Measurements from ENCODE around the gene HK2. TPM values are rescaled to one million over a fixed set of nuclear protein-coding genes. Genes with fewer than 3 reads are reported as not detected.
"Not testable (repeated sequence)": the region's sequence is repeated elsewhere in the genome, so short reads cannot be mapped to it uniquely, and the experiment has no call there.

HK2 gene
- 10 to 100 TPM; 11.8 to 18.0 TPM for polyA plus RNA-seq

- Histone ChIP-seq H3K4me1 (ENCODE audit: control insufficient read depth in 2 of 2, insufficient read depth in 2 of 2, low read length in 1 of 2) (peaks cover 0 to 5% of the 10 kb centered on the region in 2 donors), H3K4me3 (ENCODE audit: low read depth in 1 of 2, low read length in 2 of 2) (peak within 1 kb of the TSS; percentile 67 to 79), H3K9me3 (ENCODE audit: control insufficient read depth in 2 of 2, insufficient read depth in 1 of 2, low read depth in 1 of 2, low read length in 1 of 2) (no peaks in the 10 kb centered on the region), H3K27me3 (ENCODE audit: control insufficient read depth in 1 of 2, insufficient read depth in 2 of 2, low read length in 2 of 2) (no peaks in the 10 kb centered on the region), H3K27ac (ENCODE audit: low read depth in 2 of 2, low read length in 1 of 2) (peak within 1 kb of the TSS; percentile 63 to 75), H3K36me3 (ENCODE audit: control insufficient read depth in 2 of 2, insufficient read depth in 2 of 2, low read length in 1 of 2) (no peaks in the 10 kb centered on the region)
- 4 to 5% methylated on average over 54 to 67 of the region's 67 CpGs for WGBS, 2 donors
Observed at GRCh38 chr2:74833418-74834233, at the start of gene HK2. Gene HK2, plus strand, starts transcription at chr2:74834127. Its CDS starts 454 bp downstream, at chr2:74834581.

GRCh38 chr2:74789271-74789670 is 44.7 kb upstream of the HK2 start:
- peaks cover 0 to 3% of the 10 kb centered on the region in 2 donors for H3K9me3 ChIP-seq (ENCODE audit: control insufficient read depth in 2 of 2, insufficient read depth in 1 of 2, low read depth in 1 of 2, low read length in 1 of 2)
- no peaks in the 10 kb centered on the region for H3K36me3 ChIP-seq (ENCODE audit: control insufficient read depth in 2 of 2, insufficient read depth in 2 of 2, low read length in 1 of 2)
- H3K4me1 ChIP-seq (ENCODE audit: control insufficient read depth in 2 of 2, insufficient read depth in 2 of 2, low read length in 1 of 2) = no peaks in the 10 kb centered on the region
- no peak overlapping the region for H3K4me3 ChIP-seq (ENCODE audit: low read depth in 1 of 2, low read length in 2 of 2)
- whole genome bisulfite sequencing, 2 donors = 77 to 82% methylated on average over 2 of the region's 2 CpGs
- no peaks in the 10 kb centered on the region for H3K27me3 ChIP-seq (ENCODE audit: control insufficient read depth in 1 of 2, insufficient read depth in 2 of 2, low read length in 2 of 2)
- no peak overlapping the region for H3K27ac ChIP-seq (ENCODE audit: low read depth in 2 of 2, low read length in 1 of 2)

GRCh38 chr2:74792282-74792681 is 41.6 kb upstream of the HK2 start:
- peaks cover 0 to 3% of the 10 kb centered on the region in 2 donors for H3K9me3 ChIP-seq (ENCODE audit: control insufficient read depth in 2 of 2, insufficient read depth in 1 of 2, low read depth in 1 of 2, low read length in 1 of 2)
- no peak overlapping the region for H3K27ac ChIP-seq (ENCODE audit: low read depth in 2 of 2, low read length in 1 of 2)
- 78 to 83% methylated on average over 5 of the region's 5 CpGs for whole genome bisulfite sequencing, 2 donors
- H3K4me3 ChIP-seq (ENCODE audit: low read depth in 1 of 2, low read length in 2 of 2) = no peak overlapping the region
- H3K4me1 ChIP-seq (ENCODE audit: control insufficient read depth in 2 of 2, insufficient read depth in 2 of 2, low read length in 1 of 2) = no peaks in the 10 kb centered on the region
- no peaks in the 10 kb centered on the region for H3K36me3 ChIP-seq (ENCODE audit: control insufficient read depth in 2 of 2, insufficient read depth in 2 of 2, low read length in 1 of 2)
- H3K27me3 ChIP-seq (ENCODE audit: control insufficient read depth in 1 of 2, insufficient read depth in 2 of 2, low read length in 2 of 2) = no peaks in the 10 kb centered on the region

- not testable (repeated sequence) for H3K27me3 ChIP-seq (ENCODE audit: control insufficient read depth in 1 of 2, insufficient read depth in 2 of 2, low read length in 2 of 2); H3K36me3 ChIP-seq (ENCODE audit: control insufficient read depth in 2 of 2, insufficient read depth in 2 of 2, low read length in 1 of 2); H3K9me3 ChIP-seq (ENCODE audit: control insufficient read depth in 2 of 2, insufficient read depth in 1 of 2, low read depth in 1 of 2, low read length in 1 of 2); H3K4me1 ChIP-seq (ENCODE audit: control insufficient read depth in 2 of 2, insufficient read depth in 2 of 2, low read length in 1 of 2); H3K4me3 ChIP-seq (ENCODE audit: low read depth in 1 of 2, low read length in 2 of 2); H3K27ac ChIP-seq (ENCODE audit: low read depth in 2 of 2, low read length in 1 of 2)
- no CpG with 5 or more reads among the region's 2 CpGs for whole genome bisulfite sequencing, 2 donors
Observed at GRCh38 chr2:74794878-74795277, 39.0 kb upstream of the HK2 start.

- WGBS, 2 donors = 86 to 91% methylated on average over 5 of the region's 5 CpGs
Observed at GRCh38 chr2:74806355-74806839, 27.5 kb upstream of the HK2 start.

GRCh38 chr2:74806920-74807319 is 27.0 kb upstream of the HK2 start:
- no peak overlapping the region for H3K27ac ChIP-seq (ENCODE audit: low read depth in 2 of 2, low read length in 1 of 2)
- 88 to 91% methylated on average over 6 of the region's 6 CpGs for WGBS, 2 donors
- no peaks in the 10 kb centered on the region for H3K36me3 ChIP-seq (ENCODE audit: control insufficient read depth in 2 of 2, insufficient read depth in 2 of 2, low read length in 1 of 2)
- H3K9me3 ChIP-seq (ENCODE audit: control insufficient read depth in 2 of 2, insufficient read depth in 1 of 2, low read depth in 1 of 2, low read length in 1 of 2) = no peaks in the 10 kb centered on the region
- no peaks in the 10 kb centered on the region for H3K4me1 ChIP-seq (ENCODE audit: control insufficient read depth in 2 of 2, insufficient read depth in 2 of 2, low read length in 1 of 2)
- no peak overlapping the region for H3K4me3 ChIP-seq (ENCODE audit: low read depth in 1 of 2, low read length in 2 of 2)
- H3K27me3 ChIP-seq (ENCODE audit: control insufficient read depth in 1 of 2, insufficient read depth in 2 of 2, low read length in 2 of 2) = no peaks in the 10 kb centered on the region

More at GRCh38 chr2:74806355-74806839, 27.5 kb upstream of the HK2 start:
- Histone ChIP-seq H3K4me1 (ENCODE audit: control insufficient read depth in 2 of 2, insufficient read depth in 2 of 2, low read length in 1 of 2) (no peaks in the 10 kb centered on the region), H3K9me3 (ENCODE audit: control insufficient read depth in 2 of 2, insufficient read depth in 1 of 2, low read depth in 1 of 2, low read length in 1 of 2) (no peaks in the 10 kb centered on the region), H3K4me3 (ENCODE audit: low read depth in 1 of 2, low read length in 2 of 2) (no peak overlapping the region), H3K36me3 (ENCODE audit: control insufficient read depth in 2 of 2, insufficient read depth in 2 of 2, low read length in 1 of 2) (no peaks in the 10 kb centered on the region), H3K27ac (ENCODE audit: low read depth in 2 of 2, low read length in 1 of 2) (no peak overlapping the region), H3K27me3 (ENCODE audit: control insufficient read depth in 1 of 2, insufficient read depth in 2 of 2, low read length in 2 of 2) (no peaks in the 10 kb centered on the region)

GRCh38 chr2:74812787-74813590 is 20.9 kb upstream of the HK2 start:
- H3K27ac ChIP-seq (ENCODE audit: low read depth in 2 of 2, low read length in 1 of 2) = no peak overlapping the region
- no peak overlapping the region for H3K4me3 ChIP-seq (ENCODE audit: low read depth in 1 of 2, low read length in 2 of 2)
- no peaks in the 10 kb centered on the region for H3K4me1 ChIP-seq (ENCODE audit: control insufficient read depth in 2 of 2, insufficient read depth in 2 of 2, low read length in 1 of 2)
- H3K27me3 ChIP-seq (ENCODE audit: control insufficient read depth in 1 of 2, insufficient read depth in 2 of 2, low read length in 2 of 2) = peaks cover 0 to 2% of the 10 kb centered on the region in 2 donors
- H3K9me3 ChIP-seq (ENCODE audit: control insufficient read depth in 2 of 2, insufficient read depth in 1 of 2, low read depth in 1 of 2, low read length in 1 of 2) = no peaks in the 10 kb centered on the region
- WGBS, 2 donors = 52 to 58% methylated on average over 7 of the region's 7 CpGs
- H3K36me3 ChIP-seq (ENCODE audit: control insufficient read depth in 2 of 2, insufficient read depth in 2 of 2, low read length in 1 of 2) = no peaks in the 10 kb centered on the region

GRCh38 chr2:74814102-74814501 is 19.8 kb upstream of the HK2 start:
- no peaks in the 10 kb centered on the region for H3K36me3 ChIP-seq (ENCODE audit: control insufficient read depth in 2 of 2, insufficient read depth in 2 of 2, low read length in 1 of 2)
- no peak overlapping the region for H3K4me3 ChIP-seq (ENCODE audit: low read depth in 1 of 2, low read length in 2 of 2)
- no peaks in the 10 kb centered on the region for H3K4me1 ChIP-seq (ENCODE audit: control insufficient read depth in 2 of 2, insufficient read depth in 2 of 2, low read length in 1 of 2)
- 64 to 71% methylated on average over 2 of the region's 2 CpGs for WGBS, 2 donors
- H3K27me3 ChIP-seq (ENCODE audit: control insufficient read depth in 1 of 2, insufficient read depth in 2 of 2, low read length in 2 of 2) = peaks cover 0 to 2% of the 10 kb centered on the region in 2 donors
- no peaks in the 10 kb centered on the region for H3K9me3 ChIP-seq (ENCODE audit: control insufficient read depth in 2 of 2, insufficient read depth in 1 of 2, low read depth in 1 of 2, low read length in 1 of 2)
- H3K27ac ChIP-seq (ENCODE audit: low read depth in 2 of 2, low read length in 1 of 2) = no peak overlapping the region

GRCh38 chr2:74815941-74816340 is 18.0 kb upstream of the HK2 start:
- 75 to 81% methylated on average over 1 of the region's 1 CpG for WGBS, 2 donors
- no peaks in the 10 kb centered on the region for H3K9me3 ChIP-seq (ENCODE audit: control insufficient read depth in 2 of 2, insufficient read depth in 1 of 2, low read depth in 1 of 2, low read length in 1 of 2)
- H3K36me3 ChIP-seq (ENCODE audit: control insufficient read depth in 2 of 2, insufficient read depth in 2 of 2, low read length in 1 of 2) = no peaks in the 10 kb centered on the region
- no peak overlapping the region for H3K27ac ChIP-seq (ENCODE audit: low read depth in 2 of 2, low read length in 1 of 2)
- H3K4me1 ChIP-seq (ENCODE audit: control insufficient read depth in 2 of 2, insufficient read depth in 2 of 2, low read length in 1 of 2) = no peaks in the 10 kb centered on the region
- no peak overlapping the region for H3K4me3 ChIP-seq (ENCODE audit: low read depth in 1 of 2, low read length in 2 of 2)
- H3K27me3 ChIP-seq (ENCODE audit: control insufficient read depth in 1 of 2, insufficient read depth in 2 of 2, low read length in 2 of 2) = peaks cover 0 to 2% of the 10 kb centered on the region in 2 donors
